ENCODE results near the gene MFRP. TPM values are rescaled to one million over a fixed set of nuclear protein-coding genes. Genes with fewer than 3 reads are reported as not detected.

MFRP gene
- total RNA-seq, 1 donor from 2014 or later: not detected

DNA sequence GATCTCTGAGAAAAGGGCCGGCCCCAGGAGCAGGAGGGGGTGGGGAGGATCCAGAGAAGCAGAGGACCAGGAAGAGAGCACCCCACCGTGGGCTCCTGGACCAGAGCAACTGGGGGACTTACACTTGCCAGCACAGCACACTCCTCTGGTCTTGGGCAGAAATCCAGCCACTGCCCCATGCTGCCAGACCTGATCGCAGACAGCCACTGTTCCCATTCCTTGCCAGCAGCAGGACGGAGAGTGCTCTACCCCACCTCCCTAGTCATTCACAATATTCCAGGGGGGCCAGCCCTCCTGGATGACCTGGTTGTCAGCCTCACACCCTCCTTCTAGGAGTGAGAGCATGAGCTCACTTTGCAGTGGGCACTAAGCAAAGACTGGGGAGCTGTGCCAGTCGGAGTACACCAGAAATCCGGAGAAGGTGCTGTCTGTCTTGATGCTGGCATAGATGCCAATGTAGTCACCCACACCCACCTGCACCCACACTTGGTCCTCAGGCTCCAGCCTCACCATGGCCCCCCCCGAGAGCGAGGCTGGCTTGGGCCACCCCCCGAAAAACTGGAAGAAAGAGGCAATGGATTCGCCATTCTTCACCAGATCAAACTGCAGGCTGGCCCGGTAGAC, 7.4 kb downstream of the MFRP start:
- no peak for DNase-seq (ENCODE audit: low read depth, low spot score)

DNA sequence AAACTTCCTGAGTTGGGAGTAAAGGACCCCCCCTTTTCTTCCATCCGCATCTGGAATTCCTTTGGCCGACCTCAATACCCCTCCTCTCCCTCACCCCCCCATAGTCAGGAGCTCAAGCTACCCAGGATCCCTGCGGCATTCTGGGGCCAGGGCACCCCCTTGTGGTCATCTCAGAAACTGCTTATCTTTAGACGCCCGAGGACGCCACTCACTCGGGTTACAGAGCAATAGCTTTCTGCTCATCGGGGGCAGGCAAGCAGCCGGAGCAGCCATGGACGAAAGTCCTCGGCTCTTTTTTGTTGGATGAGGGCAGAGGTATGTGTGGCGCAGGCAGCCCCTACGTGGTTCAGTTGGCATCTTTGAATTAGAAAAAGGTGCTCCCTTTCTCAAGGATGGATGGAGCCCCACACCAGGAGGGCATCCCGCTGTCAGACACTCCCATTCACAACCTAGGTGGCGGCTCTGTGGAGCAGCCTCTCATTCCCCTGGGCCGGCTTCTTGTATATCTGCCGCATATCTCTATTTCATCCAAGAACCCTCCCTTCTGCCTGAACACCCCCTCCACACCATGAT, 8.1 kb downstream of the MFRP start:
- no peak for DNase-seq (ENCODE audit: low read depth, low spot score)

DNA sequence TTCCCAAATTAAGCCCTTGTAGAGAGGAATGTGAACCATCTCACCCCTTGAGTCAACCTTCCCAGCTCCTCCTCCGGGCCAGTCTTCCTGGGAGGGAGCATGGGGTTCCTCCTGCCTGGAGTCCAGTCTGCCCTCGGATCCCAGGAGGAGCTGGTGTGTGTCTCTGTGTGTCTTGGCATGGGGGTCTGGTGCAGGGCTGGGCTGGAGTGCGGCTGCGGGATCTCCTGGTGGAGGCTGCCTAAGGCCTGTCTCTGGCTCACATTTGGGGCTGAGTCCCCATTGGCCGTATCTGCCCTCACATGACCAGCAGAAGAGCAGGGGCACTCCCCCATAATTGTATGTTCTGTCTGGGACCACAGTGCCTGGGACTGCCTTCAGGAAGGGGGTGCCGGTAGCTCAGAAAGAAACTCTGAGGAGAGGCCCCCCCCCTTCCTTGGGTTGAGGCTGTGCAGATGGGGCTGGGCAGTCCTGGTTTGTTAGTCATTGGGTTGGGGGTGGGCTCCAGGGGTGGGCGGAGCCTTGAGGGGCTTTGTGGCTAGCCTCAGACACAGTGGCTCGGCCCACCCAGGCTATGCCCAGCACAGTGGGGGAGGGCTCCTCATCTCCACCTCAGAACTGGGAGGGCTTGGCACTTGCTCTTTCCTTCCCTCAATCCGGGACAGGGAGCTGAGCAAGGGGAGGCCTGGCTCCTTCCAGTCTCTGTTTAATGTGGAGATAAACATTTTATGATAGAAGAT, 8.8 kb downstream of the MFRP start:
- no peak for DNase-seq (ENCODE audit: low read depth, low spot score)

DNA sequence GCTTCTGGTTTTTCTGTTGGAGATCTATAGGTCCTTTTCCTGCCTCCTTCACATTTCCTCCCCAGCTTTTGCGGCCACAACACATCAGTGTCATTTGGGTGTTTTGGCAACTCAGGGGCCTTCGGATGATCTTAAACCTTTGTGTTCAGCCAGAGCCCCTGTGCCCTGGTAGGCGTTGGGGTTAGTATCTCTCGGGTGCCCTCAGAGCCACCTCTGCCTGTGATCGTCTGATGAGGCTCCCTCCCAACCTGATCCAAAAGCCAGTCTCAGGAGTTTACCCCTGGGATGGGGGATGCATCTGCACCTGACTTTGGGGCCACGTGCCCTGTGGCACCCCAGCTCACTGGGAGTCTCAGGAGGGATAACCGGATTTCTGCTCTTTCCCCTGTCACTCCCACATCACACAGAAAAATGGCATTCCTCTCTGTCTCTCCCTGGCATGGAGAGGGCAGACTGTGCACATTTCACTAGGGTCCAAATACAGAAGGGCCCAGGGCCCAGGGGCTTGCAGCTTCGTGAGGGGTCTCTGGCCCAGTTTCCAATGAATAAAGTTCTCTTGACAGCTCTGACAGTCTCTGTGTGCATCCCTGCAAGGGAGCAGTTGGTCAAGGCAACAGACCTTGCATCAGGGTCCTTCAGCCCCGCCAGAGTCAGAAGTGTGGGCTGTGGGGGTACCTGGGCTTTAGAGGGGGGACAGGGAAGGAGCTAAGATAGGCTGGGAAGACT, 9.6 kb downstream of the MFRP start:
- no peak for DNase-seq (ENCODE audit: low read depth, low spot score)

DNA sequence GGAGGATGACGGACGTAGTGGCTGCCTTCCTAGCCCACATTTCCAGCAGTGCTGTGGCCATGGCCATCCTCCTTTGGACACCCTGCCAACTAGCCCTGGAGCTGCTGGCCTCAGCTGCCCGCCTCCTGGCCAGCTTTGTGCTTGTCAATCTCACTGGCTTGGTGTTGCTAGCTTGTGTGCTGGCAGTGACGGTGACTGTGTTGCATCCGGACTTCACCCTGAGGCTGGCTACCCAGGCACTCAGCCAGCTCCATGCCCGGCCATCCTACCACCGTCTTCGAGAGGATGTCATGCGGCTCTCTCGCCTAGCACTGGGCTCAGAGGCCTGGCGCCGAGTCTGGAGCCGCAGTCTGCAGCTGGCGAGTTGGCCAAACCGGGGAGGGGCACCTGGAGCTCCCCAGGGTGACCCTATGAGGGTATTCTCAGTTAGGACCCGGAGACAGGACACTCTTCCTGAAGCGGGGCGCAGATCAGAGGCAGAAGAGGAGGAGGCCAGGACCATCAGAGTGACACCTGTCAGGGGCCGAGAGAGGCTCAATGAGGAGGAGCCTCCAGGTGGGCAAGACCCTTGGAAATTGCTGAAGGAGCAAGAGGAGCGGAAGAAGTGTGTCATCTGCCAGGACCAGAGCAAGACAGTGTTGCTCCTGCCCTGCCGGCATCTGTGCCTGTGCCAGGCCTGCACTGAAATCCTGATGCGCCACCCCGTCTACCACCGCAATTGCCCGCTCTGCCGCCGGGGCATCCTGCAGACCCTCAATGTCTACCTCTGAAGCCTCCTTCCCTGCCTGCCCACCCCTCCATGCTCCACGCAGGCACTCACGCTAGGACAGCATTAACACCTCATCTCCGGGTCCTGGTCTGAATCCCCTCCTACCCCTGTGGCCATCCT, 10.6 kb downstream of the MFRP start:
- no peak for DNase-seq (ENCODE audit: low read depth, low spot score)

DNA sequence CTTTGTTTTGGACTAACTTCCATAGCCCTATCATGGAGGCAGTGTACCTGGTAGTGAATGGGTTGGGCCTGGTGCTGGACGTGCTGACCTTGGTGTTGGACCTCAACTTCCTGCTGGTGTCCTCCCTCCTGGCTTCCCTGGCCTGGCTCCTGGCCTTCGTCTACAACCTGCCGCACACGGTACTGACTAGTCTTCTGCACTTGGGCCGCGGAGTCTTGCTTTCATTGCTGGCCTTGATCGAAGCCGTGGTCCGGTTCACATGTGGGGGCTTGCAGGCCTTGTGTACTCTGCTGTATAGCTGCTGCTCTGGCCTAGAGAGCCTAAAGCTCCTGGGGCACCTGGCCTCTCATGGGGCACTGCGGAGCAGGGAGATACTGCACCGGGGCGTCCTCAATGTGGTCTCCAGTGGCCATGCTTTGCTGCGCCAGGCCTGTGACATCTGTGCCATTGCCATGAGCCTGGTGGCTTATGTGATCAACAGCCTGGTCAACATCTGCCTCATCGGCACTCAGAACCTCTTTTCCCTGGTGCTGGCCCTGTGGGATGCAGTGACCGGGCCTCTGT, 11.3 kb downstream of the MFRP start:
- no peak for DNase-seq (ENCODE audit: low read depth, low spot score)

DNA sequence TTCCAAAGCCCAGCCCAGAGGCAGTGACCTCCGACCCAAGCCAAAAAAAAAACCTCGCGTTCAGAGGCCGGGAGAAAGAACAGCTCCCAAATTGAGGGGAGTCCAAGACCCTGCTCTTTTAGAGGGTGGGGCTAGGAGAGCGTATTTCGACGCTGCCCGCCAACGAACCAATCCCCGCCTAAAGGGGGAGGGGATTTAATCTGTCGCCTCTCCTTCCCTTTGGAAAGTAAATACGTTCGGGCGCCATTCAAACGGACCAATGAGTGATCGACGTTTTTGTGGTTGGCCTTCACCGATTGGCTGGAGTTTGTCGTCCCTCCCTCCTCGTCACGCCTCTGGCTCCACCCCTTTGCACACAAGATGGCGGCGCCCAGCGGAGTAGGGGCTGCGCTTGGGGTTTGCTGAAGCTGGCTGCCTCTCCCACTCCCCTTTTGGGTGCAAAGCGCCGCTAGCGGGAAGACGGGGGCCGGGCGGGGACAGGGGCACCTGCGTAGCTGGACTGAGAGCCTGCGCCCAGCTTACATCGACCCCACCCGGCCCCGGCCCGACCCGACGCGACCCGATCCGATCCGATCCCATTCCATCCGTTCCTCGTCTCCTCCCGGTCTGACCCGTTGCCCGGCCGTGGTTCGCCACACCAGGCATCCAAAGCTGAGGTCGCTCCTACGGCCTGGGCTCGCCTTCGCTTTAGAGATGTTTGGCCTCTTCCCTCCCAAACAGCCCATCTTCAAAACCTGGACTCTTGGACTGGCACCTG, 12.2 kb downstream of the MFRP start, which contains the start of gene RNF26:
Gene RNF26, plus strand, starts transcription at position 354 of the 757 bp plus-strand sequence. CDS start 596 bp downstream, outside the sequence.
- DNase-seq (ENCODE audit: low read depth, low spot score): peak; percentile 95

DNA sequence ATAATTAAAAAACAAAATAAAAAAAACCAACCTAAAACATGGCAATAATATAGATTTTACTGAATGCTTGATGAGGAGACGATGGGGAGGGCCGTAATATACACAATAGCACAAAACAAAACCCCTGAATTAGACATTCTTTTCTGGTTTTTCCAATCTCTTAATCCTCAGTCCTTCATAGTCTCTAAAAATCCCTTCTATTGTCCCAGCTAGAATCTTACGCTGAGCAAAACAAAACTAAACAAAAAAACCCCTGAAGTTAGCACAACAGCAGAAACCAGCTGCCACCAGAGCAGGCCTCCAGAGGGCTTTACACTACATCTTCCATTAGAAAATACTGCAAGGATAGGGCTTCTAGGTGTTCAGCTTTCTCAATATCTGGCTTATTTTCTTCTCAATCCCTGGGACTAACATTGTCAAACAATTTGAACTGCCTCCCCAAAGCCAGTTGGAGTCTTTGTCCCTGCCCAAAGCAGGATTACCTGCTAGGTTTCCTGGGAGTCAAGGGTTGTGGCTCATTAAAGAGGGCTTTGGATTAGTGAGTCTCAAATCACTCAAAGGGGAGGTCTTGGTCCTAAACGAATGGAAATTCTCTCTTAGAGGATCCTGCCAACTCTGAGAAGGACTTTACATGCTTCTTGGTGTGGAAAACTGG, 14.3 kb downstream of the MFRP start:
- DNase-seq (ENCODE audit: low read depth, low spot score): no peak

DNA sequence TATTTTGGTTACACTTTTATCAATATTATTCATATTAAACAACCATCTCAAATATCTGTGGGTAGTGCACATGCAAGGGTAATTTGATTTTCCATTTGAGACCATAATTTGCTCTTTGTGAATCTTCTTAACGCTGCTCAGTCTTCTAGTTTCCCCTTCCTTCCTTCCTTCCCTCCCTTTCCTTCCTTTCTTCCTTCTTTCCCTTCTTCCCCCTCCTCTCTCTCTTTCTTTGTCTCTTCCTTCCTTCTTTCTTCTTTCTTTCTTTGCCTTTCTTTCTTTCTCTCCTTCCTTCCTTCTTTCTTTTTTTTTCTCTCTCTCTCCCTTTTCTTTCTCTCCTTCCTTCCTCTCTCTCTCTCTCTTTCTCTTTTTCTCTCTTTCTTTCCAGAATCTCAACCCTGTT, 16.3 kb downstream of the MFRP start:
- DNase-seq (ENCODE audit: low read depth, low spot score): no peak

DNA sequence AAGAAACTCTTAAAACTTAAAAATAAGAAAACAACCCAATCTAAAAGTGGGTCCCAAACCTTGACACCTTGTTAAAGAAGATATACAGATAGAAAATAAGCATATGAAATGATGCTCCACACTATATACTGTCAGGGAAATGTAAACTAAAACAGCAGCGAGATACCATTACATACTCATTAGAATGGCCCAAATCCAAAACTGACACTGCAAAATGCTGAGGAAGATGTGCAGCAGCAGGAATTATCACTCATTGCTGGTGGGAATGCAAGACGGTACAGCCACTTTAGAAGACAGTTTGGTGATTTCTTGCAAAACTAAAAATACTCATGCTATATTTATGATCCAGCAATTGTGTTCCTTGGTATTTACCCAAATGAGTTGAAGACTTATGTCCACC, 17.2 kb downstream of the MFRP start:
- no peak for DNase-seq (ENCODE audit: low read depth, low spot score)

DNA sequence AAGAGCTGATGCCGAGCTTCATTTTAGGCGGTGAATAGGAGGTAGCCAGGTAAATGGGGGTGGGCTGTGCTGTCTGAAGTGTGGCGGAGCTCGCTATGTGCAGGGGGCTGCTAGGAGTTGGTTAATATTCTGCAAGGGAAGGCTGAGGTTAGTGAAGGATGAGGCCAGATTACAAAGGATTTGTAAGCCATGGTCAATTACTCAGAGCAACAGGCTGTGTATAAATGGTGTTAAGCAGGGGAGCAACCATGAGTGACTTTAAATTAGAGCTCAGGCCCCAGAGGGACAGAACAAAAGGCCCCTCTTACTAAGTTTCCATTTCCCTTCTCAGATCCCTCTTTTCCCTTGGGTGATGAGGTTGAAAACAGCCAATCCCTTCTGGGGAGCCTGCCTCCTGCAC, 22.3 kb downstream of the MFRP start:
- no peak for DNase-seq (ENCODE audit: low read depth, low spot score)

DNA sequence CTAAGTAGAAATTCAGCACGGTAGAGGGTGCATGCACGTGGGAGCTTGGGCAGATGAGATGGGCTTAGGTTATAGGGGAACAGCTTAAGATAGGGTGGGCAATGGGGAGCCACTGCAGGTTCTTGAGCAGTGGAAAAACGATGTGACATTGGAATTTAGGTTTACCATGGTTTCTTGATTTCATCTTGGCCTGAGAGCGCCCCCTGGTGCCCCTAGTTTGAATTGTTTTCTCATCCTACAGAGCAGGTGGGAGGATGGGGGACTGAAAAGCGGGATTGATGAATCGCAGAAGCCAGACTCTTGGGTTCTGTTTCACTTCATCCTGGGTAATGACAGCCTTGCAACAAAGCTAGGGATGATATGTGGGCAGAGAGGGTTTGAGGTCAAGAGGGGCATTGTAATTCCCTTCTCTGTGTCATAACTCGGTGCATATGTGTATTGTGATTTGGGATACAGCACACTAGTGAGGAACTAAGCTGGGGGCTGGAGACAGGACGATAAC, 22.9 kb downstream of the MFRP start:
- no peak for DNase-seq (ENCODE audit: low read depth, low spot score)

DNA sequence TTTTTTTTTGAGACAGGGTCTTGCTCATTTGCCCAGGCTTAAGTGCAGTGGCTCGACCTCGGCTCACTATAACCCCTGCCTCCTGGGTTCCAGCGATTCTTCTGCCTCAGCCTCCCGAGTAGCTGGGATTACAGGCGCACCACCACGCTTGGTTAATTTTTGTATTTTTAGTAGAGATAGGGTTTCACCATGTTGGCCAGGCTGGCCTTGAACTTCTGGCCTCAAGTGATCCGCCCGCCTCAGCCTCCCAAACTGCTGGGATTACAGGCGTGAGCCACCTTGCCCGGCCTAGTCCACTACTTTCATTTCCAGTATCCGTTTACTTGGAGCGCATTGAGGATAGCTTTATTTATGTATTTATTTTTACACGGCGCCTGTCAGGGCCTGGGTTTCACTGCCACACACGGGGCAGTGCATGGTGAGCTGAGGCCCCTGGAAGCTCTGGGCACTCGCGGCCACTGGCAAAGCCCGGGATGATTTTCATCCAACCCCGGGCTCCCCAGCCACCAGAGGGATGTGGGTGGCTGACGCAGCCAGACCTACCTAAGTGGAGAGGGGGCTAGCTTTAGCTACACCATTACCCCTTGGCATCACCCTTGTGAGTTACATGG, 23.5 kb downstream of the MFRP start:
- DNase-seq (ENCODE audit: low read depth, low spot score): no peak

DNA sequence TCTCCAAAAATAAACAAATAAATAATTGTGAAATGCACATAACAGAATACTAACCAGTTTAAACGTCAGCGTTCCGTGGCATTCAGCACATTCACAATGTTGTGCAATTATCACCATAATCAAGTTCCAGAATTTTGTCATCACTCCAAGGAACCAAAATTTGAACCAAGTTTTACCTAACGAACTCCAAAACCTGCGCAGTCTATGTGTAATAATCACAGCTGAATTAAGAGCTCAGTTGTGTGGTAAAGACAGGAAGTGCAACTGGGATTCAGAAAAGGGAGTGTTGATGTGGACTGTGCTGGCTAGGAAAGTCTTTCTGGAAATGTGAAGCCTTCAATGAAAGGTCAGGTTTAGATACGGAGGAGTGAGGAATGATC, 24.2 kb downstream of the MFRP start:
- no peak for DNase-seq (ENCODE audit: low read depth, low spot score)

DNA sequence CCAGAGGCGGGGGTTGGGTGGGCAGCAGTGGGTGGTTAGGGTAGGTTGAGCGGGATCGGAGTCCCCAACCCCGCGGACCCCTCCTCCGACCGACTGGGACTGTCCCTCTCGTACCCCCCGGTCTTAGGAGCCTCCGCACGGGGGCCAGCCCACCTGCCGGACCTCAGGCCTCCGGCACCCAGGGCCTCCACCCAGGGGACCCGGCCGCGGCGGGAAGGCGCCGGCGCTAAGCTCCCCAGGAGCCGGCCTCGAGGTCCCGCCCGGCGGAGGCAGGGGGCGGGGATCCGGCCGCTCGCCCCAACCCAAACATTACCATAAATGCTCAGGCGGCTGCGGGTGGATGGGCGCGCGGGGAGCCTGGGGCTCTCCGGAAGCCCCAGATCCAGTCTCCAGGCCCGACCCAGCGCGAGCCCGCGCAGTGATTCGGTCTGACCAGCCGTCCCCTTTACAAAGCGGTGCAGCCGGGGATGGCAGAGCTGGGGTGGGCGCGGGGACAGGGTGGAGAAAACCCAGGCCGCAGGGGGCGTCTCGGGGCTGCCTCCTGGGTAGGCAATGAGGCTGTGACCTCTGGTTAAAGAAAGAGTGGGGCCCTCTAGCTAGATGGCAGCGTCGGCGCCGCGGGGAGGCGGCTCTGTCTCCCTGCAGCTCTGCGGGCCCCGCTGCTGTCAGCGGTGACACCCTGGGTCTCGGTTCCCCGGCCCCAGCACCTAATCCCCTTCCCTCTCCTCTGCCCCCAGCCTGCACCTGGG, 25.6 kb downstream of the MFRP start:
- DNase-seq (ENCODE audit: low read depth, low spot score): no peak

DNA sequence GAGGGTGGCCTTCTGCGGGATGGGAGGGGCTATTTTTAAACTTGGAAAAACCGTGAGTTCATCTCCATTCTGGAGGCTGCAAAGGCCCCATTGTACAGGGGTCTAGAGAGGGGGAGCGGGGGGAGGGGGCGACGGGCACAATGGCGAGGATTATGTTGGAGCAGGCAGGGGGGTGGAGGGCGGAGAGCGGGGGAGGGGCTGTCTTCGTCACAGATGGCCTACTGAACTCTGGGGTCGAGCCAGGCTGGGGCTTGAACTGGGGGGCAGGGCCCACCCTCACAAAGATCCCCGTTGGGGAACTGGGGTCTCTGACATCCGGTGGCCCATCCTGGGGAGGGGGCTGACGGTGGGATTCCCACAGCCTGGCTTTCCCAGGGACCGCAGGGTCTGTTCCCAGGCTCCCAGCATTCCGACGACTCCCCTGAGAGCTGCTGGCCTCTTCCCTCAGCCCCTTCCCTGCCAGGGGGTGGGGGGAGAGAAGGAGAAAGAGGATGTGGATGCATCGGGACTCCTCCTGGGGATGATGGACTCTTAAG, 26.2 kb downstream of the MFRP start:
- no peak for DNase-seq (ENCODE audit: low read depth, low spot score)

DNA sequence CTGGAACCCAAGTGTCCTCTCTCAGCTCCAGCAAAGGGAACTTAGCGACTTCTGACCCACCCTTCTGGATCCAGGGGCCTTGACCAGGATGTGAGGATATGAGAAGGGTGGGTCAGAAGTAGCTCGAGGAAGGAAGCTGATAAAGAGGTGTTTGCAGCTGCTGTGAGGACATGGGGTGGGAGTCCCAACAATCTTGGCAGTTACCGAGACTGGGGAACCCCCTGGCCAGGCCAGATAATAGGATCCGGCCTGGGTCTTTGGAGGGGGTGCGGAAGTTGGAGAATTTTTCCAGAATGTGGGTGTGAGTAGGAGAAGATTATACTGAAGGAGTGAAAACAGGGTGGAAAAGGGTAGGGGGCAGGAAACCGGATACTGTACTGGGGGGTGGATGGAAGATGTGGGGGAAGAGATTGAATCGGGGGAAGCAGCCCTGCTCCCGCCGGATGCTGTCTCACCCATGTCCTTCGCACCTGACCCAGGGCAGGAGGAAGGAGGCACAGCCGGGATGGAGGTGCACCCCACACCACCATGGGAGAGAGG, 26.7 kb downstream of the MFRP start:
- DNase-seq (ENCODE audit: low read depth, low spot score): peak; percentile 78
